ENCODE results near the gene HSCB.
"Not testable (repeated sequence)": the region's sequence is repeated elsewhere in the genome, so short reads cannot be mapped to it uniquely, and the experiment has no call there.

HSCB gene

GRCh38 chr22:28736301-28737155, 5.3 kb upstream of the HSCB start:
- Histone ChIP-seq H3K9ac (no peak overlapping the region), H3K4me1 (no peaks in the 10 kb centered on the region), H3K9me3 (ENCODE audit: control insufficient read depth, low read length) (no peaks in the 10 kb centered on the region), H3K27me3 (ENCODE audit: control insufficient read depth, insufficient read depth, low read length) (no peaks in the 10 kb centered on the region), H3K27ac (no peak overlapping the region), H3K4me2 (ENCODE audit: low read length) (no peak overlapping the region), H2AFZ (no peak overlapping the region), H3K36me3 (ENCODE audit: control insufficient read depth, insufficient read depth, low read length) (no peaks in the 10 kb centered on the region), H3K4me3 (ENCODE audit: low read depth, low read length) (no peak overlapping the region), H3K79me2 (no peaks in the 10 kb centered on the region)
- no peak for TF ChIP-seq CTCF (IDR thresholded peaks at IDR 0.05)

- H3K4me2 ChIP-seq (ENCODE audit: low read length), result no peak overlapping the region
- no peak overlapping the region for H3K9ac ChIP-seq
- TF ChIP-seq CTCF (IDR thresholded peaks at IDR 0.05), result no peak
- no peaks in the 10 kb centered on the region for H3K36me3 ChIP-seq (ENCODE audit: control insufficient read depth, insufficient read depth, low read length)
- no peaks in the 10 kb centered on the region for H3K27me3 ChIP-seq (ENCODE audit: control insufficient read depth, insufficient read depth, low read length)
- no peak overlapping the region for H3K27ac ChIP-seq
- H3K4me3 ChIP-seq (ENCODE audit: low read depth, low read length), result no peak overlapping the region
- no peaks in the 10 kb centered on the region for H3K4me1 ChIP-seq
- H2AFZ ChIP-seq, result no peak overlapping the region
- H3K9me3 ChIP-seq (ENCODE audit: control insufficient read depth, low read length), result no peaks in the 10 kb centered on the region
- no peaks in the 10 kb centered on the region for H3K79me2 ChIP-seq
These were observed 4.1 kb upstream of the HSCB start for GRCh38 chr22:28737701-28738100.

- not testable (repeated sequence) for H3K4me2 ChIP-seq (ENCODE audit: low read length); H3K9ac ChIP-seq; H3K36me3 ChIP-seq (ENCODE audit: control insufficient read depth, insufficient read depth, low read length); H3K4me1 ChIP-seq; H3K27me3 ChIP-seq (ENCODE audit: control insufficient read depth, insufficient read depth, low read length); H3K79me2 ChIP-seq; H2AFZ ChIP-seq; H3K27ac ChIP-seq; H3K4me3 ChIP-seq (ENCODE audit: low read depth, low read length); H3K9me3 ChIP-seq (ENCODE audit: control insufficient read depth, low read length)
These were observed 3.0 kb upstream of the HSCB start for GRCh38 chr22:28738876-28739275.

GRCh38 chr22:28741200-28741784, 547 bp upstream of the HSCB start:
- Histone ChIP-seq H3K9ac (no peak overlapping the region), H3K27ac (no peak overlapping the region), H3K4me3 (ENCODE audit: low read depth, low read length) (peak overlapping the region; percentile 100), H3K4me2 (ENCODE audit: low read length) (peak overlapping the region; percentile 90), H3K4me1 (no peaks in the 10 kb centered on the region), H2AFZ (peak overlapping the region; percentile 90), H3K36me3 (ENCODE audit: control insufficient read depth, insufficient read depth, low read length) (no peaks in the 10 kb centered on the region), H3K9me3 (ENCODE audit: control insufficient read depth, low read length) (no peaks in the 10 kb centered on the region), H3K27me3 (ENCODE audit: control insufficient read depth, insufficient read depth, low read length) (no peaks in the 10 kb centered on the region), H3K79me2 (no peaks in the 10 kb centered on the region)
- TF ChIP-seq CTCF (IDR thresholded peaks at IDR 0.05), result no peak

- H3K4me2 ChIP-seq (ENCODE audit: low read length), result peak overlapping the region; percentile 90
- H3K36me3 ChIP-seq (ENCODE audit: control insufficient read depth, insufficient read depth, low read length), result no peaks in the 10 kb centered on the region
These were observed 723 bp downstream of the HSCB start for GRCh38 chr22:28742562-28742962.

More at GRCh38 chr22:28742562-28742962, 723 bp downstream of the HSCB start:
- Histone ChIP-seq H3K79me2 (no peaks in the 10 kb centered on the region), H2AFZ (peak overlapping the region; percentile 90), H3K27ac (peak overlapping the region; percentile 93), H3K27me3 (ENCODE audit: control insufficient read depth, insufficient read depth, low read length) (no peaks in the 10 kb centered on the region), H3K4me1 (no peaks in the 10 kb centered on the region), H3K9me3 (ENCODE audit: control insufficient read depth, low read length) (no peaks in the 10 kb centered on the region), H3K9ac (no peak overlapping the region), H3K4me3 (ENCODE audit: low read depth, low read length) (peak overlapping the region; percentile 100)
- TF ChIP-seq CTCF (IDR thresholded peaks at IDR 0.05), result no peak

All from parathyroid adenoma (tissue), 2 donors.